HG03108 (cell line): ENCODE results near the gene COL7A1.
"Not testable (repeated sequence)": the region's sequence is repeated elsewhere in the genome, so short reads cannot be mapped to it uniquely, and the experiment has no call there.

Experiments used
- ATAC-seq: cut with Tn5 transposase; IDR thresholded peaks from one replicate; pipeline ENCODE4 v1.9.1; 2021; ENCODE audit warnings: moderate library complexity; ENCODE audit not compliant: unreplicated experiment

The COL7A1 gene

DNA sequence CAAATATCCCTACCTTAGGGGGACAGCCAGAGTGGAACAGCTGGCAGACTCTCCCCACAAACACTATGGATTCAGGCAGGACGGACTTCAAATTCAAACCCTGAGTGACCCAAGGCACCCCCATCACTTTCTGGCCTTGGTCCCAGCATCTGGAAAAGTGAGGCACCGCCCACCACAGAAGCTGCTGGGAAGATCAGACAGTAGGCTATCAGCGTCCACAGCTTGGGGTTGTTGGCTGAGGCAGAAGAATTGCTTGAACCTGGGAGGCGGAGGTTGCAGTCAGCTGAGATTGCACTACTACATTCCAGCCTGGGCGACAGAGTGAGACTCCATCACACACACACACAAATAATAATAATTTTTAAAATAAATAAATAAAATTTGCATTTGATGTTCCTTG lies 47.0 kb downstream of the COL7A1 start:
- ATAC-seq = no peak

DNA sequence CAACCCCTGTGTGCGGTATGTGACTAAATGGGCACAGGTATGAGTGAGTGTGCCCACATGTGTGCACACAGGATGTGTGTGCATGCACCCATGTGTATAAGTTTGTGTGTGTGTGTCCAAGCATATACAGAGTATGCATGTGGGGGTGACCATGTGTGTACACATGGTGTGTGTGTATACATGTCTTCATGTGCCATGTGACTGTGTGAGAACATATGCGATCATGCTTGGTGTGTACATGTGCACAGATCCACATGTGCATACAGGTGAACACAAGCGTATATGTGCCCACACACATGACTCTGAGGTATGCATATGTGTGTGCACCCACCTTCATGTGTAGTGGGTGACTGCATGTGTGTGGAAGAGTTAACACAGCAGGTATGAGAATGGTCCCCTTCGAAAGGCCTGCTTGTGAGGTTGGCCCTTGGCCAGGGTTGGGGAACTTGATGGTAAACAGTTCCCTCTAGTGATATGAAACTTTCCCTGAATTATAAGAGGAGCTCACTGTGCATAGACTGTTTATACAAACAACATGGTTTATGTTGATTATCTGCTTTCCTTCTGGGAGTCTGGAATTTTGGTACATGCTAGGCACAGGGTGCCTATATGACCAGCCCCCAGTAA lies 48.8 kb downstream of the COL7A1 start:
- ATAC-seq = no peak

DNA sequence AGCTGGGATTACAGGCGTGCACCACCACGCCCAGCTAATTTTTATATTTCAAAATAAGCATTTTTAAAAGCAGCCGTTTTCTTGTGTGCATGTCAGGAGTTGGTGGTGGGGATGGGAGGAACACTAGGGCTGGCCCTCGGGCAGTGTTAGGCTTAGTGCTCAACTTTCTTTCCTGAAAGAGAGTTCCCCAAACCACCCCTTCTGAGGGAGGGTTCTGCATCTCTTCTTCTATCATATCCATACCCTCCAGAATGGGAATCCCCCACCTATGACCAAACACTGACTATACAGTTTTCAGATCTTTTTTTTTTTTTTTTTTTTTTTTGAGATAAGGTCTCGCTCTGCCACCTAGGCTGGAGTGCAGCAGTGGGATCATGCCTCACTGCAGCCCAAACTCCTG lies 51.0 kb downstream of the COL7A1 start:
- no peak for ATAC-seq

DNA sequence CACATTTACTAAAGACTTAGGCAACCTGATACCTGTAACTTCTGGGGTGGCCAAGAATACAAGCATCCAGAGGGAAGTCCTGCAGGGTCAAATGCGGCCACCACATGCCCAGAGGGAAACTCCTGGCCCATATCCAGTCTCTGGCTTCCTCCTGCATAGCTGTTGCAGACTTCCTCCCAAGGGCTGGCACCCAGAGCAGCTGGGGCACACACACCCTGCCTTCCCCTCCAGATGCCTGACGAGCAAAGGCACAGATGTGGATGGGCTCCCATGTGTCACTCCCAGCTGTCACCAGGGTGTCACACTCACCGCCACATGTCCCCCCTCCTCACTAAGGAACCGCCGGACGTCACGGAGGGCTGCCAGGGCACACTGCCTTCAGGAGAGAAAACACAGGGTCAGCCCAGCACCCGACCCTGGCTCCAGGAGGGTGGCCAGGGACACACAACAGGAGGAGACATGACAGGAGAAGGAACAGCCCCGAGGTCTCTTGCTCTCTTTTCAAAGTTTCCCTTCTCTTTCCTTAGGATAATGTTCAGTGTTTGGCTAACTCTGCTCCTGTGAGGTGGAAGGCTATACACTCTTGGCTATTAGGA lies 51.8 kb downstream of the COL7A1 start:
- ATAC-seq = no peak

DNA sequence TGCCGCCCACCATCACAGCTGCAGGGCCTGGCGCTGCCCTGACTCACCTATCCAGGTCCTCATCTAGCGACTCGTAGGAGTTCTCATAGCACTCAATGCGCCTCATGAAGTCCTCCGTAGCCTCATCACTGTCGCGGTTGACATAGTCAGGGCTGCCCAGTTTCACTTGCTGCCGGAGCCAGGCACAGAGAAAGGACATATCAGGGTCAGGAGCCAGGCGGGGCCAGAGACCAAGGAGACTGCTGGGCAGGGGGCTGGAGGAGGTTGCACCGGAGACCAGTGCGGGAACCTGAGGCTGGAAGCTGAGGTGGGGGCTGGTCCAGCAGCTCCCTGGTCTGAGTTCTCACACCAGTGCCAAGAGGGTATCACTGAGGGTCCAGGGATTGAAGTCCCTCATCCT lies 56.7 kb downstream of the COL7A1 start:
- ATAC-seq = no peak

DNA sequence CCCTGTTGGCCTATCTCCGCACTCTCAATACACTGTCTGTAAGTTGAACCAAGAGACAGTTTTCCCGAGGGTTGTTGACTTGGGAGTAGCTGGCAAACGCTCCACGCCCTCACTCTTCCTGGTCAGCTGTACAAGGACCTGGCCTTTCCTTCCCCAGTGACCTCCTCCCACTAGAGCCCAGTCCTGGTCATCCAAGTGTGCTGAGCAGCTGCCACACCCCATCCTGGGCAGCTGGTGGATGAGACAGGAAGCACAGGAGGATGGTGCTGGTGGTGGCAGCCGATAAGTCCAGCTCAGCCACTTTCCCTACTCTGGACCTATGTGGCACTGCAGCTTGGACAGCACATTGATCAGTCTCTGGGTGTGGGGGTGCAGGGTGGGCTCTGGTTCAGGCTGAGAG lies 58.3 kb downstream of the COL7A1 start:
- ATAC-seq = no peak

DNA sequence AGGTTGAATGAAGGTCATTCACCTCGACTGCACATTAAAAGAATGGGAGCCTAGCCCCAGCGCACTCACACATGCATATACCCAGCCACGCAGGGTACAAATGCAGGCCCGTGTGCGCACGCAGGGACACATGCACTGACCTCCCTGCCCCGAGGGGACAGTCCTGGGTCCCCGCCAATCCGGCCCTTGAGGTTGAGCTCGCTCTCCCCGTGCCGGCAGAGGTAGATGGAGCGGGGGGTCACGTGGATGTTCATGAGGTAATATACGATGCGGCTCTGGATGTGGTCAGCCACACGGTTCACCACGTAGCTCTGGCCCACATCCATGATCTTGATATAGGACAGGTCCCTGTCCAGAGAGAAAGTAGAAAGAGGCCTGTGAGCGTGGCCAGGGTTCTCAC lies 59.0 kb downstream of the COL7A1 start:
- no peak for ATAC-seq

DNA sequence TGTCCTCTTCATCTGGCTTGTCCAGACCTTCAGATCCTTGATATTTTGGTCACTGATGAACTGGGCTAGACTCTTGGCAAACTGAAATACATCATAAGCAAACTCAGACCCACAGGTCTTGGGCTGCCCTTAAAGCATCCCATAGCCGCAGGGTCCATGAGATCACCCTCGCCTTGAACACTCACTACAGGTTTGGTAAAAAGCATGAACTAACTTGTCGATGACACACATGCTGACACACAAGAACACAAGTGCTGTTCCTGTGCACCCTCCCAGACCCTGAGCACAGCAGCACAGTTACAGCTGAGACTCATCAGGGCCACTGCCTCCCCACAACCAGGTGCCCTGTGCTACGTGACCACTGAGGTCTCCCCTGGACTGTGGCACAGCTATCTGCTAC lies 59.6 kb downstream of the COL7A1 start:
- no peak for ATAC-seq

DNA sequence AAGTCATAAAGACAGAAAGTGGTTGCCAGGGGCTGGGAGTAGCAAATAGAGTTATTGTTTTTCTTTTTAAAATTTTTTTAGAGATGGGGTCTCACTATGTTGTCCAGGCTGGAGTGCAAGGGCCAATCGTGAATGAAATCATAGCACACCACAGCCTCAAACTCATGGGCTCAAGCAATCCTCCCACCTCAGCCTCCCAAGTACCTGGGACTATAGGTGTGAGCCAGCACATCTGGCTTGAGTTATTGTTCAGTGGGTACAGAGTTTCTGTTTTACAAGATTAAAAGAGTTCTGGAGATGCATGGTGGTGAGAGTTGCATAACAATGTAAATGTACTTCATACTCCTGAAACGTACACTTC lies 62.2 kb downstream of the COL7A1 start:
- no peak for ATAC-seq

DNA sequence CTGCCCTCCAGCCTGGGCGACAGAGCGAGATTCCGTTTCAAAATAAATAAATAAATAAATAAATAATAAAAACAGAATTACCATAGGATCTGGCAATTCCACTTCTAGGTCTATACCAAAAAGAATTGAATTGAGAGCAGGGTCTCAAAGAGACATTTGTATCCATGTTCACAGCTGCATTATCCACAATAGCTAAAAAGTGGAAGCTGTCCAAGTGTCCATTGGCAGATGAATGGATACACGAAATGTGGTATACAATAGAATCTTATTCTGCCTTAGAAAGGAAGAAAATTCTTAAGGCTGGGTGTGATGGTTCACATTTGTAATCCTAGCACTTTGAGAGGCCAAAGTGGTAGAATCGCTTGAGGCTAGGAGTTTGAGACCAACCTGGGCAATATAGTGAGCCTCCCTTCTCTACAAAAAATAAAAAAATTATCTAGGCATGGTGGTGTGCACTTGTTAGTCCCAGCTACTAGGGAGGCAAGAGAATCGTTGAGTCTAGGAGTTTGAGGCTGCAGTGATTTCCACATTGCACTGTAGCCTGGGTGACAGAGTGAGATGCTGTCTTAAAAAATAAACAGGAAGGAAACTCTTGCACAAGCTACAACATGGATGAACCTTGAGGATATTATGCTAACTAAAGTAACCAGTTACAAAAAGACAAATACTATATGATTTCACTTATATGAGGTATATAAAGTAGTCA lies 62.7 kb downstream of the COL7A1 start:
- ATAC-seq = no peak

DNA sequence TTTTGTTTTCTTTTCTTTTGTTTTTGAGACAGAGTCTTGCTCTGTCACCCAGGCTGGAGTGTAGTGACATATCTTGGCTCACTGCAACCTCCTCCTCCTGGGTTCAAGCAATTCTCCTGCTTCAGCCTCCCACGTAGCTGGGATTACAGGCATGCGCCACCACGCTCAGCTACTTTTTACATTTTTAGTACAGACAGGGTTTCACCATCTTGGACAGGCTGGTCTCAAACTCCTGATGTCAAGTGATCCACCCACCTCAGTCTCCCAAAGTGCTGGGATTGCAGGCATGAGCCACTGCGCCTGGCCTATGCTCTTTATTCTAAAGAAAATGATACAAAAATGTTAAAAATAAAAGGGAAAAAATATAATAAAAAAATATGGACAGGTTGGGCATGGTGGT lies 64.4 kb downstream of the COL7A1 start:
- not testable (repeated sequence) for ATAC-seq

DNA sequence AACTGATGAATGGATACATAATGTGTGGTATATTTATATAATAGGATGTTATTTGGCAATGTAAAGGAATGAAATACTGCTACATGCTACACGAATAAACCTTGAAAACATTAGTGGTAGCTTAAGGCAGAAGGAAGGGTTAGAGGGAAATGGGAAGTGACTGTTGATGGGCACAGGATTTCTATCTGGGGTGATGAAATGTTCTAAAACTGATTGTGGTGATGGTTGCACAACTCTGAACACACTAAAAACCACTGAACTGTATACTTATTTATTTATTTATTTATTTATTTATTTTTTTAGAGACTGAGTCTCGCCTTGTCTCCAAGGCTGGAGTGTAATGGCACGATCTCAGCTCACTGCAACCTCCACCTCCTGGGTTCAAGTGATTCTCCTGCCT lies 66.4 kb downstream of the COL7A1 start:
- no peak for ATAC-seq

DNA sequence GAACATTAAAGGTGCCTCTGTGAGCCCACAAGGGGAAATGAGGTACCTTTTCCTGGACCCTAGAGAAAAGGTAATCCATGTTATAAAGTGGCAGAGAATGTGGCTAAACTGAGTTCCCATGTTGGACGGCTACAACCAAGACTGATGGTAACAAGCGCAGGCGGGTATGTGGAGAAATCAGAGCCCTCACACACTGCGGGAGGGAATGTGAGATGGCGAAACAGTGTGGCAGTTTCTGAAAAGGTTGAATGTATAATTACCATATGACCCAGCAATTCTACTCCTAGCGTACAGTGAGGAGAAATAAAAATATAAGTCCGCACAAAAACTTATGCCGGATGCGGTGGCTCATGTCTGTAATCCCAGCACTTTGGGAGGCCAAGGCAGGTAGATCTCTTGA lies 67.1 kb downstream of the COL7A1 start:
- ATAC-seq = no peak

DNA sequence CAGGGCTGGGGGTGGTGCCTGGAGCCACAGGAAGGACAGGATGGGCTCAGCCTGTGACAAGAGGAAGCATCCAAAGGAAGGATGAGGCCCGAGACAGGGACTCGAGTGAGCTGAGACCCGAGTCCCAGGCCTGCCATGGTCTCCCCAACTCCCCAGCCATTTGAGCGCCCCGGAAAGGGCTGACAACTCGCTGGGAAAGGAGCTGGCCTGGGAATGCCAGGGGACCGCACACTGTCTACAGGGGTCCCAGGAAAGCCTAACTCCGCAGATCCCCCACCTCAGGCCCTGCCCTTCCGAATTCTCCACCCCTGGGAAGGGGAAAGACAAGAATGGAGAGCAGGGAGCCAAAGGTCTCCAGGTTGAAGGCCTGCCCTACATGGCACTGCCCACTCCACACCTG lies 70.2 kb downstream of the COL7A1 start:
- ATAC-seq = no peak

DNA sequence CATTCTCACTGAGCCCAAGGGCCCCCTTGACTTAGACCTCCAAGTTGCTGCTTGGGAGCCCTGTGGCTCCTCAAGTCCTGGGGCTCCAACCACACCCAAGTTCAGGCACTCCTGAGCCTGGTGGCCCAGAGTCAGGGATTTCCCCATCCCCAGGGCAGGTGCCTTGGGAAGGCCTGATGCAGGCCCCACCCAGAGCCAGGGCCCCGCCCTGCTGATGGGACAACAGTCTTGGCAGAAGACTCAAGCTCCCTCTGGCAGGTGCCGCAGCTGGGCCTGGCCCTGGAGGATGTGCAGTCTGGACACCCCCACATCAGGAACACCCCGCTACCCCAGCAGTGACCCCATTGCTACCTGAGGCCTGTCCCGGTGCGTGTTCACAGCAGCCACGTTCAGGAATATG lies 73.5 kb downstream of the COL7A1 start:
- no peak for ATAC-seq

DNA sequence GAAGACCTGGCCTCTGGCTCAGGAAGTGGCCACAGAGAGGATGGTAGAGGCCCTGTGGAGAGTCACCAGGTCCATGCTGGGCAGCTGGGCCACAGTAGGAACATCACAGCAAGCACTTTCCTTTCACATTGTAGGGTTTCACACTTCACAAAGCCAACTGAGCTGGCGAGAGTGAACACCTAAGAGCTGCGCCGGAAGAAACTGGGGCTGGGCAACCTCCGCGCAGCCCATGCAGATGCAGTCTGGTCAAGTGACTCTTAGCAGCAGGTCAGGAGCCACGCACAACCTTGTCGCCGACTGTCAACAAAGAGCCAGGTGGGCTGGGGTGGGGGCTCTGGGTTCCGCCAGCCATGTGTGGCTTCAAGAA lies 75.9 kb downstream of the COL7A1 start:
- ATAC-seq = no peak

DNA sequence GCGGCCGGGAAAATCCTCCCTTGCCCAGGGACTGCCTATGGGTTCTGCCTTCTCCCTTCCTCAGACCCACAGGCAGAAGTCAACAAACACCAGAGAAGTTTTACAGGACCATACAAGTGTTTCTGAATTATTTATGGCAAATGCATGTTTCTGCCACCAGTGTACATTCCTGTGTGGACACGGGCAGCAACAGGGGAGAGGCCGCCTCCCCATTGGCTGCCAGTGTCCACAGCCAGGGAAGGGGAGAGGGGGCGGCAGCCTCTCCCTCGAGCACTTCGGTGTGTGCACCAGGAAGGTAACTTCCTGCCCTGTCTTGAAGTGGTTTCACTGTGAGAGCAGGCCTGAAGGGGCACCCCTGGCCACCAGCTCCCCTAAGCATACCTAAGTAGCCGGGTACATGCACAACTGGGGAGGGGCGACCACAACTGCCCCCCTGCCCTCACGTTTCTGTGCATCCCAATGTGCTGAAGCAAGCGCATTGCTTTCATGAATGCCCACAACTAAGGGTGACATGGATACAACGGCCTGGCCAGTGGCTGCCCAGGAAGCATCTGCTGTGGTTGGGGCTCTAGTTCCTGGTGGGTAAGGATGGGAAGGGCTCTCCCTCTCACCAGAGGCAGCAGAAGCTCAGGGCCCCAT lies 76.4 kb downstream of the COL7A1 start:
- no peak for ATAC-seq

DNA sequence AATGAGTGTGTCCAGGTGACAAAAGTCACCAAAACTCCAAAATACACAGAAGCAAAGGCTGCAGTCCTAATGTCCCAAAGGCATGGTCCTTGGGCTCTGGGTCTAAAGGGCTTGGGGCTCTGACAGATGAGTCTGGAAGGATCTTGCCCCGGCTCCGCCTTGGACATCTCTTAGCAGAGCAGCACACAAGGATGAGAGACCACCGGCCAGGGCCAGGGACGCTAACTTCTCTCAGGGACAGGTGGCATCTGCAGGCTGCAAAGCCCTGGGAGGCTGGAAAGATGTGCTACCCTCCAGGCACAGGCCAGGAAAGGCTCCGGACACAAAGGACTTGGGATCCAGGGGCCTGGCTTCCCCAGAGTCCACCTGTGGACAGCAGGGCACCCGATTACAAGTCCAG lies 77.1 kb downstream of the COL7A1 start:
- no peak for ATAC-seq

DNA sequence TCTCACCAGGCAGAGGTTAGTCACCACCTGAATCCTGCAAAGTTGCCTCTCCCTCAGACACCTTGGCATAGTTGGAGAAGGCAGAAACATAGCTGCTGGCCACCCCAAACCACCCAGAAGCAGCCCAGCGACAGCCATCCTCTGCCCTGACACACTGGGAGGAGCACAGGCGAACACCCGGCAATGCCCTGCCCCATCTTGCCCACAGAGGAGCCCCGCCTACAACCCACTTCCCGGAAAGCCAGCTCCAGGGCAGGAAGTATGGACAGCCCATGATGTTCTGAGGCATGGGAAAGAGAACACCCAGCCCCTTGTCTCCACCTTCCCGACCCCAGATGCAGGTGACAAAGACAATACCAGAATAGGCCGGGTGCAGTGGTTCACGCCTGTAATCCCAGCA lies 78.6 kb downstream of the COL7A1 start:
- no peak for ATAC-seq

DNA sequence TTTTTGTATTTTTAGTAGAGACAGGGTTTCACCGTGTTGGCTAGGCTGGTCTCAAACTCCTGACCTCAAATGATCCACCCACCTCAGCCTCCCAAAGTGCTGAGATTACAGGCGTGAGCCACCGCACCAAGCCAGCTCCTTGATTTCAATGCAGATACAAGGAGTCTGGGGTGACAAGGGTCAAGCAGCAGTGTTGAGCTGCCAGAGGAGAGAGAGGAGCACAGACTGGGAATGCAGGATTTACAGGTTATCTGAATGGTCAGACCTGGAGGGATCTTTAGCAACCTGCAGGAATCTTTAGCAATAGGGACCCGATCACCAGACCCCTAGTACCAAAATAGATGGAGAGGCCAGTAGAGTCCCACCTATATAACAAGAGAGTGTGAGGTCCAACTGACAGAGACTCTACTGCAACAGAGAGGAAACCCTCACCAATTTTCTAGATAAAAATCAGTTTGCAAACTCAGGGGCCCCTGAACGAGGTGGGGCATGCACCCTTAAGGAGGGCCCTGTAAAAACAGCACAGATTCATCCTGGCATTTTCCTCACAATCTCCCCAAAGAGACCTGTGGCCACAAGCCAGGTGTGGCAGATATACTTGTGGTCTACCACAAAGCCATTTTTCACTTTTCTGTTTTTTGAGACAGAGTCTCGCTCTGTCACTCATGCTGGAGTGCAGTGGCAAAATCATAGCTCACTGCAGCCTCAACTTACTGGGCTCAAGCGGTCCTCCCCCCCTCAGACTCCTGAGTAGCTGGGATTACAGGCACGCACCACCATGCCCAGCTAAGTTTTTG lies 80.5 kb downstream of the COL7A1 start:
- no peak for ATAC-seq
